Stimulated activated CD8-positive, alpha-beta memory T cell treated with anti-CD3 and anti-CD28 coated beads, Interleukin-15, amount 100 ng/mL, for 1 hour (primary cell): Measurements from ENCODE around the gene LCN1.

Source experiments
- DNase-seq: peaks from one replicate; pipeline ENCODE4 v3.0.0-alpha.2; 2020; ENCODE audit warnings: low read depth

LCN1 gene

DNA sequence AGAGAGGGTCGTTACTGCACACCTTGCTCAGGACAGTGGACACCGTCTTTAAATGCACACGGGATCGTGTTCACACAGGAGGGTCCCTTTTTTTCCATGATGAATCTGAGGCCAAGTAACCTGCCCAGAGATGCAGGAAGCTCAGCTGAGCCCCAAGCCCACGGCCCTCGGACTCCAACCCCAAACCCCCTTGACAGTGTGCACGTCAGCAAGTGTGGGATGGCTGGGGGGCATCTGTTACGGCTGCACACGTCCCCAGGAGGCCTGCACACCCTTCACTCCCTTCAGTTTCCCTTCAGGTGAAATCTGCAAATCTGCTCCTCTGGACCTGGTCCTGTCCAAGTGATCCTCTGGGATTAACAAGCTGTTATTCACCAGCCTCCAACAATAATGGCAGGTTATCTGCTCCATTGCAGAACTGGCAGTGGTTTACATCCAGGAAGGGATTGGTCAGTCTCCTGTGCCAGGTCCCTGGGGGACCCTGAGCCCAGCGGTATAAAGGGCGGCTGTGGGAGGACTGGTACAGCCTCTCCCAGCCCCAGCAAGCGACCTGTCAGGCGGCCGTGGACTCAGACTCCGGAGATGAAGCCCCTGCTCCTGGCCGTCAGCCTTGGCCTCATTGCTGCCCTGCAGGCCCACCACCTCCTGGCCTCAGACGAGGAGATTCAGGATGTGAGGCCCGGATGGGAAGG is at the start of gene LCN1:
Gene LCN1 (plus strand): TSS at position 525 of the 692 bp plus-strand sequence. CDS start 58 bp downstream, at position 583.
- no peak for DNase-seq

DNA sequence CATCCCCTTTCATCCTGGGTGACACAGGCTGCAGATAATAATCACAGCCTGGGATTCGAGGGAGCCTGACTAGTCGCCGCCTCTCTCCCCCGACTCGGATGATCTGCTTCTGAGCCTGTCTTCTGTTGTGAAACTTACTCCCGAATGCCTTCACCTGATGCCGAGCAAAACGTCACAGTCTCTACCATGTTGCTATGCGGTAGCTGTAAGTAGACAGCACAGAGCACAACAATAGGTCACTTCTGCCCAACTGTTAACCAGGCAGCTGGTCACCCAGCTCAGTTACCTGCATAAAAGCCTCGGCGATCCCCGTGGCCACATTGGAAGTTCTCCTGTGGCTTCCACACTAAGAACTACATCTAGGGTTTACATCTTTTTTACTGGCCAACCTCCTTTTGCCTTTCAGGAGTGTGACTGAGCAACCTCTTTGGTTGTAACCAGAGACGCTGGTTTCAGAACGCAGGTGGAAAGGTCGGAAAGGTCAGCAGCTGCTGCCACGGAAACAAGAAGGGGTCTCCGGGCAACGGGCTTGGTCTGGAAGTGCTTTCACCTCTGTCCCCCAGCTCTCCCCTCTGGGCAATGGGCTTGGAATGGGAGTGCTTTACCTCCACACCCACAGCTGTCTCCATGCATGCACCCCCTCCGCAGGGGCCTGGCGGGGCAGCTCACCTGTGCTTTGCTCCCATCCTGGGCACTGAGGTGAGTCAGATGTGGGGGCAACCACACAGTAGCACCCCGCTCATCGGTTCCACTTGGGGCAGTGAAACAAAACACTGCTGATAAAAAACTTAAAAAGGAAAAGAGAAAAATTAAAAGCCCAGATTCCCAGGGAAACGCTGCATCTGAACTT is 49.2 kb upstream of the LCN1 start:
- DNase-seq: no peak

DNA sequence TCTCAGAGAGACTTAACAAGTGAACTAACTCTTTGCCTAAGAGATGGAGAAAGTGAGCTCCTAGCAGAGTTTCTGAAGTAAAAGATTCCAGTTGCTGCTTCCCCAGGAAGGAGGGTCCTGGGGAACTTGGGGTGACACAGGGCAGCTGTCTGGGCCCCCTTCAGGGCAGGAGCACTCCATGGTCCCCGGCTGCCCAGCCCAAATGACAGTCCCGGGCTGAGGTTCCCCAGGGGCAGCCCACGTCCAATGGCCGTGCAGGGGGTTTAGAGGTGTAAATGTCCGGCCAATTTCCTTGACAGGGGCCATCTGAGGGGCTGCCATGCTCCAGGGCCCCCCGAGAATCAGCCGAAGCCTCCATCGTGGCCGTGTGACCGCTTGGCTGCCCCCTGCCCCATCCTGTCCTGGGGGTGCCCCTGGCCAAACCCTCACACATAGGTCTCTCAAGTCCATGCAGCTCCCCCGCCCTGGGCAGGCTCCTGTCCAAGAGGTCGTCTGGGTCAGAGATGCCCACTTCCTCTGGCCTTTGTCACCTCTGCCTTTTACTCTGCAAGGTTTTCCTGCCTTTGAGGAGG is 47.2 kb upstream of the LCN1 start:
- DNase-seq: no peak

DNA sequence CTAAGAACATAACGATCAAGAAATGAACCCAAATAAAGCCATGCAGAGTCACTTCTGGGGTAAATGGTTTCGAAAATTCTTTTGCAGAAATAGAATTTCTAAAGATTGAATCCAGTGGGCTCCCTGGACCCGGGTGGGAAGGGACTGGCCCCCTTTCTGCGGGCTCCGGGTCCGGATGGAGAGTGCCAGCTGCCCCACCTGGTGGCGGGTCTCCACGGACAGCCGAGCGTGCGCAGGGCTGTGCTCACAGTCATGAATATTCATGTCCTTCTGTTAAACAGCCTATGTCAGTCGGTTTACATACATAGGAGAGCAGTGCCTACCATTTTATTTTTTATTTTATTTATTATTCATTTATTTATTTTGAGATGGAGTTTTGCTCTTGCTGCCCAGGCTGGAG is 46.3 kb upstream of the LCN1 start:
- no peak for DNase-seq

DNA sequence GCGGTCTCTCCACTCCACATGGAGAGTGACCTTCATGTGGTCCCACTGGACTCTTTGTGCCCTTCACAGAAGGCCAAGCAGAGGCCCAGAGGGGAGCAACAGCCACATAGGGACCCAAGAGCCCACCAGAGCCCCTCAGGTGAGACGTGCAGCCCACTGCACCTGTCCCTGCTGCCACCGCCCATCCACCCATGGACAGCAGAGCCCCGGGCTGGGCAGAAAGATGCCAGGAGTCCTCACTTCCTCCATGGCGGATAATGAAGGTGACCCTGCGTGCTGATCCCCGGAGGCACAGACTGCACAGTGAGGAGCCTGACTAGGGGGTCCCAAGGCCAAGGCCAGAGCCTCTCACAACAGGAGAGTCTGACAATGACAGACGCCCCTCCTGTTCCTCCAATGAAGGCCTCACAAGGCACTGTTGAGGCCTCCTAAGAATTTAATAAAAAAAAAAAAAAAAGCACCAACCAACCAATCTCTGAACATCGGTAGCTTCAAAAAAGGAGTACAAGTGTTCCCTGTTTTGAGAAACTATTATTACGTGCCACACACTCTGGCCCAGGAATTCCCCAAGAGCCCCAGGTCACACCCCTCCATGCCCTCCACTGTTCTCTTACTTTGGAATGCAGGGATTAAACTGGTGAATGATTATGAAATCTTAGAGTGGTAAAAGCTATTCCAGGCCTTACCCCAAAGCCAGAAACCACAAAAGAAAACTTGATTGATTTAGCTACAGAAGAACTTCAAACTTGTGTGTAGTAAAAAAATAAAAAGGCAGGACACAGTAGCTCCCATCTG is 44.5 kb upstream of the LCN1 start:
- no peak for DNase-seq

DNA sequence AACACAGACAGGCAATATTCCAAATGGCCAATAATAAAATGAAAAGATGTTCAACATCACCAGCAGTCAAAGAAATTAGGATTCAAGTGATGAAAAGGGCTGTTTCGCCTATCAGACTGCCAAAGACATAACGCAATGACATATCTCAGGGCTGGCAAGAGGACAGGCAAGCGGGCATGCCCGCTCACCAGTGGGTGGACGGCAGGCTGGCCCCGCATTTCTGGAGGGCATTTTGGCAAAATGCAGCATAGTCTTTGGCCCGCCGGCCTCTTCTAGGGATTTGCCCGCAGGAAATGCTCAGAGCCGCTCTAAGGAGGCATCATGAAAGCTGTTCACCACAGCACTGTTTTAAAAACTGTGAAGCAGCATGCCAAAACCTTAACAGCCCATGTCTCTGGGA is 43.0 kb upstream of the LCN1 start:
- no peak for DNase-seq

DNA sequence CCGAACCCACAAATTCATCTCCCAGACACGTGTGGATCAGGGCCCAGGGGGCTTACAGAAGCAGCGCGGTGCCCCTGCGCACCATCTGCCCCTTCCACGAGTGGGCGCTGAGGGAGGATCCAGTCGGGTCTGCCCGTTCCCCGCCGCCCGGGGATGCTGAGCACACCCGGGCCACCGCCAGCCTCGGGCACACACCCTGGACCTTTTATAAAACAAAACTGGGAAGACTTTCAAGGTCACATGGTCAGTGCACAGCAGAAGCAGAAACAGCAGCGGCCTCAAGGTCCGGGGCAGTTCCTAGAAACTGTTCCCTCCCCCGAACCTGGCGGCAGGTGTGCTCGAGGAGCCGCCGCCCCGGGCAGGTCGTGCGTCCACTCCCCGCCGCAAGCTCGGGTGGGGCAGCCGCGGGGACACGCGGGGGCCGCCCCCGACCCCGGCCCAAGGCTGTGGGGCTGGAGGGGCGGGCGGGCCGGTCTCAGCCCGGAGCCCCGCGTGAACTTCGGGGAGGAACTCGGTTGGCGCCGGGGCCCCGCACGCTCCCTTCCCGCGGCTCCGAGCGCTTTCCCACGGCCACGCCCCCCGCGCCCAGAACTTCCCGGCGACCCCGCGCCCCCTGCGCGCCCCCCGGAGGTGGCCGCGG is 42.3 kb upstream of the LCN1 start:
- DNase-seq: no peak

DNA sequence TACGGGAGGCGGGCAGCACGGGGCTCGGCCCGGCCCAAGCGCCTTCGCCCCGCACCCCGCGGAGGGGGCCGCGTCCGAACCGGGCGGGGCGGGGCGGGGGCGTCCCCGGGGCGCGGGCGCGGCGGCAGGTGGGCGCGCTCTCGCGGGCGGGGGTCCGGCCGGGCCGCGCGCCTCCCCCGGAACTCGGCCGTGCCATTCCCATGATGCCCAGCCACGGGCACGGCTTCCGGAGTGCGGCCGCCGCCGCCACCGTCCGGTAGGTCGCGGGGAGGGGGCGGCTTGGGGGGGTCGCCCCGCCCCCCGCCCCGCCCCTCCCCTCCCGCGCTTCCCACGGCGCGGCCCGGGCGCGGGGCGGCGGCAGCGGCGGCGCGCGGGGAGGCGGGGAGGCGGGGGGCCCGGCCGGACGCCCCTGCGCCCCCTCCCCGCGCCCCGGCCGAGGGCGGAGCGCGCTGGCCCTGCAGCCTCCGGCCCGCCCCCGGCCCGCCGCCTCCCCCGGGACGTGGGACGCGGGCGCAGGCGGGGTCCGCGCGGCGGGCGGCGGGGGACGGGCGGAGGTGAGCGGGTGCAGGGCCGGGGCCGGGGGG is 41.7 kb upstream of the LCN1 start, which contains the start of gene PPP1R26:
Gene PPP1R26 (plus strand): TSS at position 314 of the 584 bp plus-strand sequence. CDS start 4,729 bp downstream, outside the sequence.
- no peak for DNase-seq

DNA sequence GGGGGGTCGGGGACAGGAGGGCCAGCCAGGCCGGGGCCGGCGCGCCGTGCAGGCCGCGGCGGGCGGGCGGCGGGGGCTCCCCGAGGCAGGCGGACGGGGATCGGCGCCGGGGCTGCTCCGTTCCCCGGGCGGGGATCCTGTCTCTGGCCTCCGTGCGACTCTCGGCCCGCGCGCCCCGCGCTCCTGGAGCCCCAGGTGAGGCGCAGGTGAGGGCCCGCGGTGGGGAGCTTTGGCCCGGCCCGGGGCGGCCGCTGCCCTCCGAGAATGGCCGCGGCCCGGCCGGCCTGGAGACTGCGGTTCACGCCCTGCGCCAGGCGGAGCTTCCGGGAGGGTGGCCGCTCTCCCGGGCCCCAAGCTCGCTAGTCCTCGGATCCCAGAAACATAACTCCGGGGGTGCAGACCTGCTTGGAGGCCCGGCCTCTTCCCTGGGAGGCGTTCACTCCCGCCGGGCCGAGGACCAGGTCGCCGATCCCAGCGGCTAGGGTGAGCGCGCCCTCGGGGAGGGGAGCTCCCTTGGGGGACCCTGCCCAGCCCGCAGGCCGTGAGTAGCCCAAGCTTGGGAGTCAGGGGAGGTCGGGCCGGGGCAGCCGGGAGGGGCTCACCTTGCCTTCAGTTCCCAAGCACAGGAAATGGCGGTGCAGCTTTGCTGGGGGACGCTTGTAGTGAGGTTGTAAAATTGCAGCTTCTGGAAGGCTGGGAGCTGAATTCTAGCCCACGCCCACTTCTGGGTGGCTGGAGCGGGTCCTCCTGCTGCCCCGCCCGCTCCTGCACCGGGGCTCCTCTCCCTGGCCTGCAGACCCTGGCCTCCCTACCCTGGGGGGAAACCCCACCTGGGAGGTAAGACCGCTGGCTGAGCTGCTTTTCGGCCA is 40.9 kb upstream of the LCN1 start:
- no peak for DNase-seq

DNA sequence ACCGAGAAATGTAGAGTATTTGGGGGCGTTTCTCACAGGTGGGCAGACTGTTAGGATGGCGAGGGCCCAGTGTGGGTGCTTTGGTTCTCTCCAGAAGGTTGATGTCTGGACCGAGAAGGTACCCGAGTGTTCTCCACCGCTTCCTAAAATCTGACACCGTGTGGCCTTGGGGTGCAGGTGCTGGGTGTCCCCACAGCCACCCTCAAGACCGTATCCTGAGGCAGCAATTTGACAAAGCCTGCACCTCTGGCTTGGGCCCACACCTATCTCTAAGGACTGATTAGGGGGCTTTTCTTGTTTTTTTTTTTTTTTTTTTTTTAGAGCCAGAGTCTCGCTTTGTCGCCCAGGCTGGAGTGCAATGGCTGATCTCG is 40.3 kb upstream of the LCN1 start:
- no peak for DNase-seq

DNA sequence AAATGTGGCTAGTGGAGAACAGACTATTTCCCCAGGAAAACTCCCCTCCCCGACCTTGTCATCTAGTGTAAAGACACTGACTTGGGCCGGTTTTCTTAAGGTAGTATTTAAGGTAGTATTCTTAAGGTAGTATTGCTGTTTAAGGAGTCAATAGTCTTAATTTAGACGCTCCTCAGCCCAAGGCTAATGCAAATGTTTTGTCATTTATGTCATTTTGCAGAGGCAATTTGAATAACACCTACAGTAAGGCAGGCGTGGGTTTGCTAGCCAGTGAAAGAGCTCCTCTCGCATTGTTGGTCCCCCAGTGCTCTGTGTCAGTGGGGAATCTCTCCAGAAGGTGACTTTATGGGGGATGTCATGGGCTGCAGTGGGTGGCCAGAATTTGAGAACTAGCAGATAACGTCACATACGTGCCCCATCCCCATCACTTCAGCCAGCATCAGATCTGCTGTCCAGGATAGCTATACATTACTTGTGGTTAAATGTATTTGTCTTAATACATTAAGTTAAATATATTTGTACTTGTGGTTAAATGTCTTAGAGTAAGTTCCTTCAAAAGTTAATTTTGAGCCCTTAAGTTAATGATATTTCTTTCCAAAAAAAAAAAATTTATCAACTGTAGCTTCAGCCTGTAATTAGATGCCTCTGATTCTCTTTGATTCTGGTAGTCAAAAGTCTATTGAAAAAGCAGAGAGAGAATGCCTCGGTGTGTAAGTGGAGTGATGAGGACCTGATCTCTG is 39.1 kb upstream of the LCN1 start:
- no peak for DNase-seq

DNA sequence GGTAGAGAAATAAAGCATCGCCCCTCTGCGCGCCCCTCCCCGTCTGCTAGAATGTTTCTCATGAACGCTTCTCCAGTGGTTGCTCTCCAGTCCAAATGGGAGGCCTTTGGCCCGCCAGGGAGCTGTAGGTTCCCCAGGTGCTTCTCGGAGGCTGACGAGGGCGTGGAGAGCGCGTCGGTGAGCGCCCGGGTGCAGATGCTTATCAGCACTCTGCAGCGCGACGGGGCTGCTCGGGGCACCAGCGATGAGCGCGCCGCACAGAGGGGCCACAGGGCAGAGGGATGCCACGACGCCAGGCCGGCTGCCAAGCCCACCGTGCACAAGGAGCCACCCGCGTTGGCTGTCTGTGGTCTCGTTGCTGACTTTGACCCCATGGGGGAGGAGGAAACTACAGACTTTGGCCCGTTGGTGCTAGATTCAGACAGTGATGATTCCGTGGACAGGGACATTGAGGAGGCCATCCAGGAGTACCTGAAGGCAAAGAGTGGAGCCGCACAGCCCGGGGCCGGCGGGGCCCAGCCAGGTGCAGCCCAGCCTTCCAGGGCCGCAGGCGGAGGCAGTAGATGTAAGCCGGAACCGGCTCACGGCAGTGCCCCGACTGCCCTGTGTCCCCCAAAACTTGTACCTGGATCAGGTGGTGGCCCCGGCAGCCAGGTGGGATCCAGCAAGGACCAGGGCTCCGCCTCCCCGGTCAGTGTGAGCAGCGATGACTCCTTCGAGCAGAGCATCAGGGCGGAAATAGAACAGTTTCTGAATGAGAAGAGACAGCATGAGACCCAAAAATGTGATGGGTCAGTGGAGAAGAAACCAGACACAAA is 36.6 kb upstream of the LCN1 start:
- DNase-seq: no peak

DNA sequence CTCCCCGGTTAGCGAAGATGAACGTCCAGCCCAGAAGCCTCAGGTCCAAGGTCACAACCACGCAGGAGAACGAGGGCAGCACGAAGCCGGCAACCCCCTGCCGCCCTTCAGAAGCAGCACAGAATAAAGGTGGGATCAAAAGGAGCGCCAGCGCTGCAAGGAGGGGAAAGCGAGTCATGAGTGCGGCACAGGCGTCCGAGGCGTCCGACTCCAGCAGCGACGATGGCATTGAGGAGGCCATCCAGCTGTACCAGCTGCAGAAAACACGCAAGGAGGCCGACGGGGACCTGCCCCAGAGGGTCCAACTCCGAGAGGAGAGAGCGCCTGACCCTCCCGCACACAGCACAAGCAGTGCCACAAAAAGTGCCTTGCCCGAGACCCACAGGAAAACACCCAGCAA is 35.9 kb upstream of the LCN1 start:
- DNase-seq: no peak

DNA sequence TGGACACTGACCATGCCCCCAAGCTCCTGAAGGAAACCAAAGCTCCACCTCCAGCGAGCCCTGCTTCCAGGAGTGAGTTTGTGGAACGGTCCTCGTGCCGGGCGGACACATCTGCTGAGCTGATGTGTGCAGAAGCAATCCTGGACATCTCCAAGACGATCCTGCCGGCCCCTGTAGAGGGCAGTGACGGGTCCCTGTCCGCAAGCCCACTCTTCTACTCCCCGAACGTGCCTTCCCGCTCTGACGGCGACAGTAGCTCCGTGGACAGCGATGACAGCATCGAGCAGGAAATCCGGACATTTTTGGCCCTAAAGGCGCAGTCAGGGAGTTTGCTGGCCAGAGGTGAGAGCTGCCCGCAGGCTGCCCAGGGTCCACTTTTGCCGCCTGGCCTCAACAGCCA is 35.4 kb upstream of the LCN1 start:
- DNase-seq: no peak

DNA sequence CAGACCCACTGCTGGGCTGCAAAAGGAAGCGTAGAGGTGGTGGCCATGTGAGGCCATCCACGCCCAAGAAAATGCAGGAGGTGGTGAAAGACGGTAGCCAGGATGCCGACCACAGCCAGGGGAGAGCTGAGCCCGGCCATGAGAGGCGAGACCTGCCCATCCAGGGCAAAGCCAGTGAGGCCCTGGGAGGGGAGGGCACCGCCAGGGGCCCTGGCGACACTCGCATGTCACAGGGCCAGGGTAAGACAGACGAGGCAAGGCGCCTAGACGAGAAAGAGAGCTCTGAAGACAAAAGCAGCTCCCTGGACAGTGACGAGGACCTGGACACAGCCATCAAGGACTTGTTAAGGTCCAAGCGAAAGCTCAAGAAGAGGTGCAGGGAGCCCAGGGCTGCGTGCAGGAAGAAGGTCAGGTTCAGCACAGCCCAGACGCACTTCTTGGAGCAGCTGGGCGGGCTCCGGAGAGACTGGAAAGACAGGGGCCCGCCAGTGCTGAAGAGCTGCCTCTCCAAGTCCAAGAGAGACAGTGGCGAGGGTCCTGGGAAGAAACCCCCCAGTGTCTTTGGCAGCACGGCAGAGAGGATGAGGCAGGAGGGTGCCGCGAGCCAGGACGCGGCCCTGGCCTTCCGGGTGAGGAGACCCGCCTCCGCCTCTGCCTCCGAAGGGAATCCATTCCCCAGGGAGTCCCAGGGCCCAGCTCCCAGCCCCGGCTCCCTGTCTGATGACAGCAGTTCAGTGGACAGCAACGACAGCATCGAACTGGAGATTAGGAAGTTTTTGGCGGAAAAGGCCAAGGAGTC is 34.8 kb upstream of the LCN1 start:
- DNase-seq: no peak

DNA sequence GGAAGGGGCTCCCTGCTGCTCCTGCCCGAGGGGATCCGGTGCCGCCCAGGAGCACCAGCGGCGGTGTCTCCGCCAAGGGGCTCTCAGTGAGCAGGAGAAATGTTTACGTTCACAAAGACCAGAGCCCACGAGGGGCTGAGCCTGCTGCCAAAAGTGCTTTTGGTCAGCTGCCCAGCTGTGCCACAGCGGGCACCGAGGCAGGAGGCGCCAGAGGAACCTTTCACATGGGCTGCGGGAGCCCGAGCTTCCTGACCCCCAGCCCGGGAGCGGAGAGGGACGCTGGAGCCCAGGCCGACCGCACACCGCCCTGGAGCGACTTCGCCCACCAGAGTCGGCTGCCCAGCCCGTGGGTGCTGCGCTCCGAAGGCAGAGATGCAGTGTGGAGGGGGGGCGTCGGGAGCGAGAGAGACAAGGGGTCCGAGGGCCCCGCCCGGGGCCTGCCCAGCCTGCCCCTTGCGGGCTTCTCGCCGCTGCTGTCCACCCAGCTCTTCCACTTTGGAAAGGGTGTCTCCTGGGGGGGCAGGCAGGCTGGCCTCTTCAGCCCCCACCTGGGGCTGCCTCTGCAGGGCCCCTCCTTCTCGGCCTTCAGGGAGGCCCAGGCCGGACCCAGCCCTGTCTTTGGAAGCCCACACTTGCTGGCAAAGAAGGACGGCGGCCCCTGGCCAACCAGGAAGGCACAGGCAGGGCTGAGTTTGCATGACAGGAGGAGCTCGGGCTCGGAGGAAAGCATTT is 33.8 kb upstream of the LCN1 start:
- DNase-seq: no peak

DNA sequence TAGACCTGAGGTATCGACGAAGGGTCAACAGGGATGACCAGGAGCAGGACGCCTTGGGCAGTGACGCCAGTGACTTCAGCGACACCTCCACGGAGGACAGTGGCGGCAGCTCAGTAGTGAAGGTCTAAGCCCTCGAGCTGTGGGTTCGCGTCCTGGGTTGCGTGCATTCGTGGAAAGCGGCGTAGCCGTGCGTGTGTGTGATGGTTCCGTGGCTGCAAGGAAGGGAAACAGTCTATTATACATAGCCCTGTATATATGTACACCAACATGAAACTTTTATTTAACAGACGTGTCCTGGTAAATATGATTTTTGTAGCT is 33.3 kb upstream of the LCN1 start:
- DNase-seq: no peak
